Neural cell (in vitro differentiated cells): ENCODE data around the gene WASF1. TPM values are rescaled to one million over a fixed set of nuclear protein-coding genes. Genes with fewer than 3 reads are reported as not detected.

ENCODE experiments used
- H2AFZ ChIP-seq: fragments of 200-600, 300-800 bp; sonication (generic), shearing (Covaris generic); 2 replicates; pipeline ENCODE4 v1.6.0; 2014; ENCODE audit warnings: low read depth, mild to moderate bottlenecking, antibody characterized with exemption, low read length, moderate library complexity
- H3F3A ChIP-seq: fragments of 200-600 bp; shearing (Covaris generic); 2 replicates; pipeline ENCODE4 v1.6.1; 2016; ENCODE audit warnings: mild to moderate bottlenecking, moderate library complexity, mixed read lengths, antibody characterized with exemption, low read length; ENCODE audit not compliant: insufficient read depth, poor library complexity, severe bottlenecking
- H3K27ac ChIP-seq: fragments of 200-600, 300-800 bp; sonication (generic), shearing (Covaris generic); 2 replicates; pipeline ENCODE4 v1.5.1; 2014; ENCODE audit warnings: mild to moderate bottlenecking, low read length, moderate library complexity
- H3K27me3 ChIP-seq: fragments of 300-800, 200-600 bp; sonication (generic), shearing (Covaris generic); 2 replicates; pipeline ENCODE4 v1.6.0; 2014; ENCODE audit warnings: mild to moderate bottlenecking, low read depth, low read length, moderate library complexity; ENCODE audit not compliant: insufficient read depth
- H3K36me3 ChIP-seq: fragments of 300-800, 200-600 bp; sonication (generic), shearing (Covaris generic); 2 replicates; pipeline ENCODE4 v1.5.1; 2014; ENCODE audit warnings: mild to moderate bottlenecking, antibody characterized with exemption, low read length, moderate library complexity; ENCODE audit not compliant: insufficient read depth
- H3K4me2 ChIP-seq: fragments of 300-800, 200-600 bp; sonication (generic), shearing (Covaris generic); 2 replicates; pipeline ENCODE4 v1.6.0; 2014; ENCODE audit warnings: mild to moderate bottlenecking, low read length
- H3K4me3 ChIP-seq: fragments of 300-800, 200-600 bp; sonication (generic), shearing (Covaris generic); 2 replicates; pipeline ENCODE4 v1.5.1; 2014; ENCODE audit warnings: mild to moderate bottlenecking, low read length, moderate library complexity
- H3K79me2 ChIP-seq: fragments of 200-600 bp; shearing (Covaris generic); replicated peaks from 2 replicates; pipeline ENCODE4 v1.6.0; 2014; ENCODE audit warnings: mild to moderate bottlenecking, low read length, moderate library complexity; ENCODE audit not compliant: insufficient read depth
- H3K9ac ChIP-seq: fragments of 300-800, 200-600 bp; sonication (generic), shearing (Covaris generic); 2 replicates; pipeline ENCODE4 v1.6.1; 2016; ENCODE audit warnings: mild to moderate bottlenecking, low read length, mixed read lengths
- H3K9me2 ChIP-seq: fragments of 200-600 bp; shearing (Covaris generic); 2 replicates; pipeline ENCODE4 v1.6.1; 2016; ENCODE audit warnings: mild to moderate bottlenecking, low read length, mixed read lengths; ENCODE audit not compliant: insufficient read depth
- H3K9me3 ChIP-seq: fragments of 200-600, 300-800 bp; sonication (generic), shearing (Covaris generic); 2 replicates; pipeline ENCODE4 v1.6.1; 2016; ENCODE audit warnings: mild to moderate bottlenecking, mixed run types, low read length, moderate library complexity, mixed read lengths
- H4K20me1 ChIP-seq: fragments of 200-600 bp; shearing (Covaris generic); 2 replicates; pipeline ENCODE4 v1.6.1; 2016; ENCODE audit warnings: mild to moderate bottlenecking, mixed run types; ENCODE audit not compliant: insufficient read depth
- CTCF ChIP-seq: fragments of 450-650 bp; IDR thresholded peaks from 2 replicates; pipeline ENCODE4 v1.5.1; 2014; ENCODE audit warnings: antibody characterized with exemption, mild to moderate bottlenecking, moderate library complexity; ENCODE audit not compliant: poor library complexity, severe bottlenecking
- EP300 ChIP-seq: fragments of 450-650 bp; conservative IDR thresholded peaks from 2 replicates; pipeline ENCODE4 v1.6.1; 2014; ENCODE audit warnings: antibody characterized with exemption, mild to moderate bottlenecking, moderate library complexity; ENCODE audit not compliant: poor library complexity, severe bottlenecking
- EZH2 ChIP-seq: fragments of 200-600, 300-800 bp; shearing (Covaris generic), sonication (generic); IDR thresholded peaks from 2 replicates; pipeline ENCODE4 v1.6.1; 2014; ENCODE audit warnings: antibody characterized with exemption, low read length, borderline replicate concordance, mild to moderate bottlenecking; ENCODE audit not compliant: insufficient read depth, poor library complexity, severe bottlenecking
- MXI1 ChIP-seq: fragments of 450-650 bp; conservative IDR thresholded peaks from 2 replicates; pipeline ENCODE4 v1.6.1; 2014; ENCODE audit warnings: antibody characterized with exemption, mild to moderate bottlenecking; ENCODE audit not compliant: poor library complexity, severe bottlenecking
- POLR2AphosphoS5 ChIP-seq: IDR thresholded peaks from 2 replicates; pipeline ENCODE4 v1.6.1; 2012
- RAD21 ChIP-seq: fragments of 450-650 bp; conservative IDR thresholded peaks from 2 replicates; pipeline ENCODE4 v1.6.1; 2014; ENCODE audit warnings: antibody characterized with exemption, mild to moderate bottlenecking, moderate library complexity
- REST ChIP-seq: IDR thresholded peaks from 2 replicates; pipeline ENCODE4 v1.6.1; 2012; ENCODE audit warnings: borderline replicate concordance
- SMC3 ChIP-seq: fragments of 450-650 bp; conservative IDR thresholded peaks from 2 replicates; pipeline ENCODE4 v1.6.1; 2014; ENCODE audit warnings: antibody characterized with exemption, mild to moderate bottlenecking, moderate library complexity; ENCODE audit not compliant: poor library complexity
- TAF1 ChIP-seq: IDR thresholded peaks from 2 replicates; pipeline ENCODE4 v1.6.1; 2012; ENCODE audit warnings: low read depth
- polyA plus RNA-seq: library from polyadenylated mRNA; depleted of rRNA; stranded (reverse); fragments of >200 nt; gene quantifications from 2 replicates; pipeline ENCODE4 v1.2.3, GENCODE V29; 2014

The WASF1 gene
- polyA plus RNA-seq, 1 donor from 2014 or later, result 89.7 TPM

- Histone ChIP-seq H3K79me2 (peaks cover 94% of the 10 kb centered on the region), H3K36me3 (no peaks in the 10 kb centered on the region), H2AFZ (no peak overlapping the region), H3K9me2 (no peaks in the 10 kb centered on the region), H3K9me3 (no peaks in the 10 kb centered on the region), H4K20me1 (peaks cover 14% of the 10 kb centered on the region), H3K27ac (no peak overlapping the region), H3F3A (peaks cover 3% of the 10 kb centered on the region), H3K9ac (no peak overlapping the region), H3K27me3 (no peaks in the 10 kb centered on the region), H3K4me3 (no peak overlapping the region), H3K4me2 (no peak overlapping the region)
- TF ChIP-seq EP300, result no peak
- no peak for TF ChIP-seq MXI1
- no peak for TF ChIP-seq CTCF
- TF ChIP-seq RAD21, result no peak
- no peak for TF ChIP-seq SMC3
- TF ChIP-seq TAF1, result no peak
- no peak for TF ChIP-seq REST
- no peak for TF ChIP-seq POLR2AphosphoS5
- no peak for TF ChIP-seq EZH2
These were observed 5.9 kb downstream of the WASF1 start for GRCh38 chr6:110173506-110174132.

- H3F3A ChIP-seq, result no peaks in the 10 kb centered on the region
- H4K20me1 ChIP-seq, result peaks cover 7% of the 10 kb centered on the region
- TF ChIP-seq RAD21, result no peak
- no peak for TF ChIP-seq REST
- TF ChIP-seq TAF1, result no peak
- TF ChIP-seq MXI1, result no peak
- no peak for TF ChIP-seq EZH2
- TF ChIP-seq EP300, result no peak
These were observed 9.4 kb downstream of the WASF1 start for GRCh38 chr6:110170081-110170480.

More at GRCh38 chr6:110170081-110170480, 9.4 kb downstream of the WASF1 start:
- no peaks in the 10 kb centered on the region for H3K9me2 ChIP-seq
- H3K4me2 ChIP-seq, result no peak overlapping the region
- H3K27ac ChIP-seq, result no peak overlapping the region
- no peak overlapping the region for H3K4me3 ChIP-seq
- peaks cover 95% of the 10 kb centered on the region for H3K79me2 ChIP-seq
- no peaks in the 10 kb centered on the region for H3K27me3 ChIP-seq
- H3K36me3 ChIP-seq, result no peaks in the 10 kb centered on the region
- no peak overlapping the region for H2AFZ ChIP-seq
- H3K9me3 ChIP-seq, result no peaks in the 10 kb centered on the region
- H3K9ac ChIP-seq, result no peak overlapping the region
